ENCODE measurements around the gene ERC1.
"Not testable (repeated sequence)": the region's sequence is repeated elsewhere in the genome, so short reads cannot be mapped to it uniquely, and the experiment has no call there.

Gene ERC1

DNA sequence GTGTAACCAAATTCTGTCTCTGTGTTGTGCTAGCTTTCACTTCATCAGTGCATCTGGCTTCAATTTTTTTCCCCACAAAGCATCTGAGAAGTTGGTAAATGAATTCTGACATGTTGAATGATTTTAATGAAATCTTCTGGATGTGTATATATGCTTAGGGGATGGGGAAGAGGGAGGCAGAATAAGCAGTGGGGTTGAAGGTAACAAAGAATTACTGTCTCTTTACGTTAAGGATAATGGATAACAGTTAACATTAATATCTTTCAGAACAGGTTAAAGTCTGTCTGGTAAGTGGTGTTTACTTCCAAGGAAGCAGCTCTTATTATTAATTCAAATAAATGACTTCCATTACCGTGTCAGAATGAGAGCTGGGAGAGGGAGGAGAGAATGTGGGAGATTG is 261.7 kb downstream of the ERC1 start:
- TF ChIP-seq, protein P1, sequence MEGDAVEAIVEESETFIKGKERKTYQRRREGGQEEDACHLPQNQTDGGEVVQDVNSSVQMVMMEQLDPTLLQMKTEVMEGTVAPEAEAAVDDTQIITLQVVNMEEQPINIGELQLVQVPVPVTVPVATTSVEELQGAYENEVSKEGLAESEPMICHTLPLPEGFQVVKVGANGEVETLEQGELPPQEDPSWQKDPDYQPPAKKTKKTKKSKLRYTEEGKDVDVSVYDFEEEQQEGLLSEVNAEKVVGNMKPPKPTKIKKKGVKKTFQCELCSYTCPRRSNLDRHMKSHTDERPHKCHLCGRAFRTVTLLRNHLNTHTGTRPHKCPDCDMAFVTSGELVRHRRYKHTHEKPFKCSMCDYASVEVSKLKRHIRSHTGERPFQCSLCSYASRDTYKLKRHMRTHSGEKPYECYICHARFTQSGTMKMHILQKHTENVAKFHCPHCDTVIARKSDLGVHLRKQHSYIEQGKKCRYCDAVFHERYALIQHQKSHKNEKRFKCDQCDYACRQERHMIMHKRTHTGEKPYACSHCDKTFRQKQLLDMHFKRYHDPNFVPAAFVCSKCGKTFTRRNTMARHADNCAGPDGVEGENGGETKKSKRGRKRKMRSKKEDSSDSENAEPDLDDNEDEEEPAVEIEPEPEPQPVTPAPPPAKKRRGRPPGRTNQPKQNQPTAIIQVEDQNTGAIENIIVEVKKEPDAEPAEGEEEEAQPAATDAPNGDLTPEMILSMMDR (IDR thresholded peaks at IDR 0.05; ENCODE audit: insufficient read depth, low read depth, low read length, missing control alignments): no peak
- H3K4me3 ChIP-seq (ENCODE audit: low read length): no peak overlapping the region
- DNase-seq (ENCODE audit: low read depth): no peak

DNA sequence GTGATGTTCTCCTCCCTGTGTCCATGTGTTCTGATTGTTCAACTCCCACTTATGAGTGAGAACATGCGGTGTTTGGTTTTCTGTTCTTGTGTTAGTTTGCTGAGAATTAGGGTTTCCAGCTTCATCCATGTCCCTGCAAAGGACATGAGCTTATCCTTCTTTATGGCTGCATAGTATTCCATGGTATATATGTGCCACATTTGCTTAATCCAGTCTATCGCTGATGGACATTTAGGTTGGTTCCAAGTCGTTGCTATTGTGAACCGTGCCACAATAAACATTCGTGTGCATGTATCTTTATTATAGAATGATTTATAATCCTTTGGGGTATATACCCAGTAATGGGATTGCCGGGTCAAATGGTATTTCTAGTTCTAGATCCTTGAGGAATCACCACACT is 264.1 kb downstream of the ERC1 start:
- H3K4me3 ChIP-seq (ENCODE audit: low read length); DNase-seq (ENCODE audit: low read depth): not testable (repeated sequence)

DNA sequence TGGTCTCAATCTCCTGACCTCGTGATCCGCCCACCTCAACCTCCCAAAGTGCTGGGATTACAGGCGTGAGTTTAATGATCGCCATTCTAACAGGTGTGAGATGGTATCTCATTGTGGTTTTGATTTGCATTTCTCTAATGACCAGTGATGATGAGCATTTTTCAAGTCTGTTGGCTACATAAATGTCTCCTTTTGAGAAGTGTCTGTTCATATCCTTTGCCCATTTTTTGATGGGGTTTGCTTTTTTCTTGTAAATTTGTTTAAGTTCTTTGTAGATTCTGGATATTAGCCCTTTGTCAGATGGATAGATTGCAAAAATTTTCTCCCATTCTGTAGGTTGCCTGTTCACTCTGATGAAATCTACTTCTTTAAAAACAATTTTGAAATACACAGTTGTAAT is 264.8 kb downstream of the ERC1 start:
- not testable (repeated sequence) for H3K4me3 ChIP-seq (ENCODE audit: low read length); DNase-seq (ENCODE audit: low read depth)

DNA sequence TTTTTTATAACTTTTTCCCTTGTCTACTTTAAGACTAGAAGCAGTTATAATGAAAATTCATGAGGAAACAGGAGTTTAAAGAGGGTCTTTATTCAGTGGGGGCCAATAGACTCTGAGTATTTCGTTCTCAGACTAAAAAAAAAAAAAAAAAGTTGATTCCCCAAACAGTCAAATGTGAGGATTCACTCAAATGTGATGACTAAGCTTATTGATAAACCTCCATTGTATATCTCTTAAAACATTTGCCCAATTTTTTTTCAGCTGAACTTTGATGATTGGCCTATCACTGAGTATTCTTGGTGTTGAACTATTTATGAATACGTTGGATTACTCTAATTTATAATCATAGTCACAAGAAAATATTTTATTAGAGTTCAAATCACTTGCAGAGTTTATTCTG is 265.3 kb downstream of the ERC1 start:
- no peak for DNase-seq (ENCODE audit: low read depth)
- TF ChIP-seq, protein P1 (IDR thresholded peaks at IDR 0.05; ENCODE audit: insufficient read depth, low read depth, low read length, missing control alignments): no peak
- H3K4me3 ChIP-seq (ENCODE audit: low read length): no peak overlapping the region

DNA sequence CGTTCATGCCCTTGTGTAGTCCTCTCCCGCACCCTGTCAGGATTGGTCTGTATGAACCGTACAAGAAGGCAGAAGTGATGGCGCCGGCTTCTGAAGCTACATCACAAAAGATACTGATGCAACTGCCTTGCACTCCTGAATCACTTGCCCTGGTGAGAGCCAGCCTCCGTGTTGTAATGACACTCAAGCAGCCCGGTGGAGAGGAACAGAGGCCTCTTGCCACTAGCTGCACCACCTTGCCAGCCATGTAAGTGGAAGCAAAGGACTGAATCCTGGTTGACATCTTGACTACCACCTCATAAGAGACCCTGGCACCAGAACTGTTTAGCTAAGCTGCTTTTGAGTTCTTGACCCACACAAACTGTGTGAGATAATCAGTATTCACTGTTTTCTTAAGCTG is 266.0 kb downstream of the ERC1 start:
- TF ChIP-seq, protein P1 (IDR thresholded peaks at IDR 0.05; ENCODE audit: insufficient read depth, low read depth, low read length, missing control alignments): no peak
- H3K4me3 ChIP-seq (ENCODE audit: low read length): no peak overlapping the region
- no peak for DNase-seq (ENCODE audit: low read depth)

DNA sequence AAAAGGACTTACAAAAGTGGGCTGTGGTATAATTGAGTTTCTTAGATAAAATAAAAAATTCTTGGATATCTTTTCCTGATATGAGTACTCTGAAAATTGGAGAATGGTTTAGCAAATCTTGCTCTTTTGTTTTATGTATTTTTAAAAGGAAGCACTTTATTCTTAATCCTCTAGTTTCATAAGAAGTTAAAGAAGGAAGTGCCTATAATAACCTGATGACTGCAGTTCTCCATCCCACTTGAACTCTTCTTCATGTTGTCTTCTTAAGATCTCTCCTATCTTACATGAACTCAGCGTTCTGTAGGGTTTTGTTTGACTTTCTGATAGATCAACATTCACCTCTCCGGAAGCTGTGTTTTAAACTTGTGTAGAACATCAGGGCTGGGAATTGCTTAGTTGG is 271.0 kb downstream of the ERC1 start:
- H3K4me3 ChIP-seq (ENCODE audit: low read length): no peak overlapping the region

DNA sequence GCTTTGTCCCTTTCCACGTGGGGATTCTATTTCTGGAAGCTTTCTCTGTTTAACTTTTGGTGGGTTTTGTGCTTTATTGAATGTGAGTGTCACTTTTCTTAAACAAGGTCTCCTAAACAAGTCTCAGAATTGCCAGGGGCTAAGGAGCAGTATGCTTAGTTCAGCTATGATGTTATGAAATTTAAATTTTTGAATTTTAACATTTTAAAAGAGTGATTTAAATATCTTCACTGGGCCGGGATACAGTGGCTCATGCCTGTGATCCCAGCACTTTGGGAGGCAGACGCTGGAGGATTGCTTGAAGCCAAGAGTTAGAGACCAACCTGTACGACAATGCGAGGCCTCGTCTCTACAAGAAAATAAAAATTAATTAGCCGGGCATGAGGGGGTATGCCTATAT is 276.2 kb downstream of the ERC1 start:
- no peak for DNase-seq (ENCODE audit: low read depth)
- no peak overlapping the region for H3K4me3 ChIP-seq (ENCODE audit: low read length)
- TF ChIP-seq, protein P1 (IDR thresholded peaks at IDR 0.05; ENCODE audit: insufficient read depth, low read depth, low read length, missing control alignments): no peak

More for the DNA sequence above, 271.0 kb downstream of the ERC1 start:
- TF ChIP-seq, protein P1 (IDR thresholded peaks at IDR 0.05; ENCODE audit: insufficient read depth, low read depth, low read length, missing control alignments): no peak
- no peak for DNase-seq (ENCODE audit: low read depth)

DNA sequence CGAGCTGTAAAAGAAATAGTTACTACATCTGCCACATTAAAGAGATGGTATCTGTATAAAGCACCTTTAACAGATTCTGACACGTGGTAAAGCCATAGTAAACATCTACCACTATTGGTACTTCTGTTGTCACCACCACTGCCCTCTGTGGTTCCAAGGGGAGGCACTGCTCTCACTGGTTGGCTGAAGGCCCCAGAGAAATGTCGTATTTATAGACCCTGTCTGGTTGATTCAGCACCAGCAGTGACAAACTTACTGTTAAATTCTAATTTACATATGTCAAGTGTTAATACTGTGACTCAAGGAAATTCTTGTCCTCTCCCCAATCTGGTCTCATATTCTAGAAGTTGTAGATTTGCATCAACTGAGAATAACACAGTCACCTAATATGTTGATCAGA is 281.1 kb downstream of the ERC1 start:
- DNase-seq (ENCODE audit: low read depth): no peak
- TF ChIP-seq, protein P1 (IDR thresholded peaks at IDR 0.05; ENCODE audit: insufficient read depth, low read depth, low read length, missing control alignments): no peak

More for the DNA sequence above, 281.1 kb downstream of the ERC1 start:
- no peak overlapping the region for H3K4me3 ChIP-seq (ENCODE audit: low read length)
